HG03108 (cell line): ENCODE measurements around the gene PYY.

Experiments used
- ATAC-seq: cut with Tn5 transposase; IDR thresholded peaks from one replicate; pipeline ENCODE4 v1.9.1; 2021; ENCODE audit warnings: moderate library complexity; ENCODE audit not compliant: unreplicated experiment

PYY gene

DNA sequence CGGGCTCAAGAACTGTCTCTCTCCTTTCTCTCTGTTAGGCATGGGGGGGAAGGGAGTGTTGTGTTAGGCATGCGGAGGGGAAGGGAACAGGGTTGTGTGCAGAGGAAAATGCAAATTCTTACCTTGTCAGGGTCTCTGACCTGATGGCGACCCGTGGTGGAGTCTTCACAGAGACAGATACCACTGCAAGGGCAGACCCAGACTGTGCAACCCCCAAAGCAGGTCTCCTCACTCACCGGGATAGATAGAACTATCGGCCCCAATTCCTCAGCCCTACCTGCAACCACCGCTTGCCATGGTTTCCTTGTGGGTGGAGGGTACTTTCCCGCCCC is 36.8 kb downstream of the PYY start:
- ATAC-seq = no peak

DNA sequence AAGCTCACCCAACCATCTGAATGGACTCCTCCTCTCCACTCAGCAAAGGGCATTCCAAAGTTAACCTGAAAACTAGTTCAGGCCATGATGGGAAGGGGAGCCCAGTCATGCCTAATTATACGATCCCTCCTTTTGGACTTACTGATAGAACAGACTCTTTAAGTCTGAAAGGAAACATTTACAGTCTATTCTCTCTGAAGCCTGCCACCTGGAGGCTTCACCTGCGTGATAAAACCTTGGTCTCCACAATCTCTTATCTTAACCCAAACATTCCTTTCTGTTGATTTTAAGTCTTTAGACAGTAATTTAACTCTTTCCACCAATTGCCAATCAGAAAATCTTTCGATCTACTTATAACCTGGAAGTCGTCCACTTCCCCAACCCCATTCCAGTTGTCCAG is 37.4 kb downstream of the PYY start:
- ATAC-seq = no peak

DNA sequence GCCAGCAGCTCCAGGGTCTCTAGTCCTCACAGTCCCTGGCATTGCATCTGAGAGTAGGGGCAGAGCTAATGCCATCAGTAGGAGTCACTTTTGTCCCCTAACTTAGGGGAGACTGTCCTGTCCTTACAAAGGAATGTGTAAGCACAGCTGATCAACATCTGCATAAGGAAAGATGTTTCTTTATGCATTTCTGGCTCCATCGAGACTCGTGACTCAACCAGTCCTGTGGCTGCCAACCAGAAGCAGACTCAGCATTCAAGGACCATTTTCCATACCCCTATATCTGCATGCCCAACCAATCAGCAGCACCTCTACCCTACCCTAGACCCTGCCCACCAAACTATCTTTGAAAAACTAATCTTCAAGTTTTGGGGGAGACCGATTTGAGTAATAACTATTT is 38.2 kb downstream of the PYY start:
- ATAC-seq = no peak

DNA sequence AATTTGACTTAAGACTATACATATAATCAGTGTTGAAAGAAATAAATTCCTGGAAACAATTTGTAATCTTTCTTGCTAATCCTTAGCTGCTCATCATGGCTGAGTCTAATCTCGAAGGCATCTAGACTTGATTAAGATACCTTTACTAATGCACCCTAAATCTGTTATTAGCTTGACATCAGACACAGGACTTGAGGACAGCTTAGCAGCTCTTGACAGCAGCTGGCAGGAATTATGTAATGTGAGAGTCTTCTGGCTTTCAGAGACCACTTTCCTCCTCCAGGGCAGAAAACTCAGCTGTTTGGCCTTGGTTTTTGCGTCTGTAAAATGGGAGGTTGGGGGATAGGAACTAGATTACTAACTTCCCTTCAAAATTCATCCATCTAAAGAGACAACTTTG is 39.3 kb downstream of the PYY start:
- no peak for ATAC-seq

DNA sequence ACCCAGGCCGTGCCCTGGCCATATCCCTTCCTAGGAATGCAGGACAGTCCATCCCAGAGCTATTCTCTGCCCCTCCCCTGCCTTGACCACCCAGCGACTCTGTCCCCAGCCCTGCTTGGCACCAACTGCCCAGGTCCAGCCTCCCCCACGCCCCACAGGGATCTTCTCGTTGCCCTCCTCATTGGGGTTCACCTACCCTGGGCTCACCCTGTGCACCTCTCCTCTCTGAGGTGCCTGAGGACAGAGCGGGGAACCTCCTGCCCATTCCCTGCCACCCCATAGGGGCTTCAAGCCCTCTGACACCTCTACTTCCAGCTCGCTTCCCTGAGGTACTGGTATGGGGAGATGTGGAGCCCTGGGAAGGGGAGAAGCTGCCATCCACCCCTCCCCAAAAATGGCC is 40.2 kb downstream of the PYY start:
- ATAC-seq = no peak

DNA sequence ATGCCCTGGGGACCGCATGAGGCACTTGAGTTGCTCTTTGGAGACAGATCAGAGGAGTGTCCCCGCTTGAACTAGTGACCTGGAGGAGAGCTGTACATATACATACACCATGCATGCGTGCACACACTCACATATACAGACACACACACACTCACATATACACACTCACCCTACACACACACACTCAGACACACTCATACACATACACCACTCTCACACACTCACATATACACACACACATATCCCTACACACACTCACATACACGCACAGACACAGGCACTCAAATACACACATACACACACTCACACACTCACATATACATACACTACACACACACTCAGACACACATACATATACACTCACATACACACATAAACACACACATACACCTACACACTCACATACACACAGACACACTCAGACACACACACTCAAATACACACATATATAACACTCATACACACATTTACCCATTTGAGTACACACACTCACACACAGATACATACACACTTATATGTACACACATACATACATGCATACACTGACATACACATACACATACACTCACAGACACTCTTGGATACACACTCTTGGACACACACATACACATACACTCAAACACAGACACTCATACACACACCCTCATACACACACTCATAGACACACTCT is 41.0 kb downstream of the PYY start:
- ATAC-seq = no peak

DNA sequence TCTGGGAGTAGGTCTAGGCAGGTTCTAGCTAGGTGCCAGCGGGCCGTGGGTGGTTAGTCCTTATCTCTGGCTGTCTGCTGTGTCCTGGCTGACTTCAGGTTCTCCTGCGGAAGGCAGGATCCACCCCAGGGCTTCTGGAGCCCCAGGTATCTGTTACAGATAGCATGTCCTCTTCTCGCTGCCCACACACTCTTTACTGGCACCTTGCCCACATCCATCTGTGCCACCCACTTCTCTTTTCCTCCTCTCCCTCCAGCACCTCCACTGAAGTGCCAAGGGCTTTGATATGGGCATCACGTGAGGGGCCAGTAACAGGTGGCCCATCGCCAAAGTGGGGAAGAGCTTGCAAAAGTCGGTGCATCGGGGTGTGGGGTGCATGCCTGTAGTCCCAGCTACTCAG is 41.8 kb downstream of the PYY start:
- ATAC-seq = no peak

DNA sequence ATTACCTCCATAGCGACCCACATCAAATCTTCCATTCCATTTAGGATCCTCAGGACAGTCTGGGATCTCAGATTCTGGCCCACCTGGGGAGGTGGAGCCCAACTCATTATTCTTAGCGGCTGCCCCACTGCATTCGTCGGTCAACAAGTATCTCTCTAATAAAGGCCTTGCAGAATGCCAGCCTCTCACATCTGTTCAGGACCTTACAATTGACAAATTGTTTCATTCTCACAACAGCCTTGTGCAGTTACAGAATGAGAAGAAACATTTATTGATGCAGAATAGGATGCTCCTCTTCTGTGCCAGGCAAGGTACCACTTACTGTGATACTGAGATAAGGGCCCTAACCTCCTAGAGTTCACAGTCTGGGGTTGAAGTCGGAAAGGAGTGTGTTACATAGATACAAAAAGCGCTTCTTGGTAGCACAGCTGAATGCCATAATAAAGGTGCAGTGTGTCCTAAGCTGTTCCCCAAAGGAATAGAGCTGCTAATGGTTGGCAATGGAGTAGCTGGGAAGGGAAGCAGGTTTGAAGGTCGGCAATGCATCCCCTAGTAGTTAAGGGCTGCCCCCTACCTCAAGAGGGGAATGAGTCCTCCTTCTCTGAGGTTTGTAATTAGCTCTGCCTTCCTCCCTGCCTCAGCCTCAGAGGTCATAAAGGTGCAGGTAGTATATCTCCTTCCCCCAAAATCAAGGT is 44.1 kb downstream of the PYY start:
- ATAC-seq = no peak

DNA sequence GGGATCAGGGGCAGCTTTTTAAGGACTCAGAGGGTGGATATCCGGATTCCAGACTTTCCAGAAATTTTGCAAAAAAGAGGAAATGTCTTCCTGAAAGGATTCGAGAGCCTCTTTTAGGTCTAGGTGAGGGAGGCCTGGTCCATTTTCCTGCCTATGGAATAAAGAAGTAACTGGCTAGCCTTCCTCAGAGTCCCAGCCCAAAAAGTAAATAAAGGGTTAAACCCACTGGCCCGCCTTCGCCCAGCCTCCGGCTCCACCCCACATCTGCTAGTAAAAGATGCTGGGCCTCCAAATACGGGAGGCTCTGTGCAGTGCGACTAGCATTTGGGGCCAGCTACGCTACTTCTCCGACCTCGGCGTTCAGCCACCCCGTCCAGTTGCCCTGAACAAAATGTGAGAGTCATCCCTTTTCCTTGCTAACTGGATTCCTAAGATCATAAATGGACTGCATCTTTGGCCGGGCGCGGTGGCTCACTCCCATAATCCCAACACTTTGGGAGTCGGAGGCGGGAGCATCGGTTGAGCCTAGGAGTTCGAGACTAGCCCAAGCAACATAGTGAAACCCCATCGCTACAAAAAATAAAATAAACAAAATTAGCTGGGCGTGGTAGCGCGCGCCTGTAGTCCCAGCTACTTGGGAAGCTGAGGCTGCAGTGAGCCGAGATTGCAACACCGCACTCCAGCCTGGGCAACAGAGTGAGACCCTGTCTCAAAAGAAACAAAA is 45.6 kb downstream of the PYY start:
- ATAC-seq = no peak

DNA sequence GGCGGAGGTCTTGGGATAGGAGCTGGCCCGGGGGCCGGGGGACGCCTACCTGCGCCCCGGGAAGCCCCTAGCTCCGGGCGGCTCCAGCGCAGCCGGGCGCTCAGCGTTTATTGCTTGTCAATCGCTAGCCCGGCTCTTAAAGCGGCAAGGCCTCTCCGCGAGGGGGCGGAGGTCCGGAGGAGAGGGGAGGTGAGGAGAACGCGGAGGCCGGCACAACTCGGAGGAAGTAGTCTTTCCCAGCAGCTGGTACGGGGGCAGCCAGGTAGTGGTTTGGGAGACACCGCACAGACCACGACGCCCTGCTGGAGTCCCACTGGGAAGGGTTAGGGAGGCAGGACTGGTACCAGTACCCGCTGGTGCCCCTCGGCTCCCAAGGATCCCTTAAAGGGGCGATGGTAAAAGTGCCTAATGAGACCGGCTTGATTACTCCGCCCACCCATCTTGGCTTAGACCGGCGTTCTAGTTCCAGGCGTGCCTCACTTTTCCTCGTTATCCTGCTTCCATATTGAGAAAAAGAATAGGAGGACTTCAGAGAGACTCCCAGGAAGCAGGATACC is 46.2 kb downstream of the PYY start, which contains the start of gene MPP2:
TSS of gene MPP2 (minus strand) at position 112 of the 557 bp plus-strand sequence. CDS start 3,076 bp downstream, outside the sequence.
- ATAC-seq = no peak

DNA sequence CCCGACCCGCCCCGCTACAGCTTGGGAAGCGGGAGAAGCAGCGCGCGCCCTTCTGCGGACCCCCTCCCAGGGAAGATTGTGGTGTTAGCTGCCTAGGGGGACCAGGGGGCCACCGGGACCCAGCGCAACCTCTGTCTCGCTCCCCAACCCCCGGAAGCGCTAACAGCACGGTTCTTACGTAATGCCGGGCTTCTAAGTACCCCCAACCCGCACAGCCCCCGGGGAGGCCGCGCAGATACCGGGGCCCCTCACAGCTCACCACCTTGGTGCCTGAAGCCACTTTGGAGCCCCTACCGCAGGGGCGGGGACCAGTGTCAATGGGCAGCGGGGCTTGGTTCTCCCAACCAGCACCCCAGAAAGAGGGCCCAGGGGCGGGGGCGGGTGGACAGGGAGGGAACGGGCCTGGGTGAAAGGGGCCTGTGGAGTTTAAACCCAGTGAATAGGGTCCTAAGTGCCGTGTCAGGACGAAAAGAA is 46.8 kb downstream of the PYY start:
- no peak for ATAC-seq

DNA sequence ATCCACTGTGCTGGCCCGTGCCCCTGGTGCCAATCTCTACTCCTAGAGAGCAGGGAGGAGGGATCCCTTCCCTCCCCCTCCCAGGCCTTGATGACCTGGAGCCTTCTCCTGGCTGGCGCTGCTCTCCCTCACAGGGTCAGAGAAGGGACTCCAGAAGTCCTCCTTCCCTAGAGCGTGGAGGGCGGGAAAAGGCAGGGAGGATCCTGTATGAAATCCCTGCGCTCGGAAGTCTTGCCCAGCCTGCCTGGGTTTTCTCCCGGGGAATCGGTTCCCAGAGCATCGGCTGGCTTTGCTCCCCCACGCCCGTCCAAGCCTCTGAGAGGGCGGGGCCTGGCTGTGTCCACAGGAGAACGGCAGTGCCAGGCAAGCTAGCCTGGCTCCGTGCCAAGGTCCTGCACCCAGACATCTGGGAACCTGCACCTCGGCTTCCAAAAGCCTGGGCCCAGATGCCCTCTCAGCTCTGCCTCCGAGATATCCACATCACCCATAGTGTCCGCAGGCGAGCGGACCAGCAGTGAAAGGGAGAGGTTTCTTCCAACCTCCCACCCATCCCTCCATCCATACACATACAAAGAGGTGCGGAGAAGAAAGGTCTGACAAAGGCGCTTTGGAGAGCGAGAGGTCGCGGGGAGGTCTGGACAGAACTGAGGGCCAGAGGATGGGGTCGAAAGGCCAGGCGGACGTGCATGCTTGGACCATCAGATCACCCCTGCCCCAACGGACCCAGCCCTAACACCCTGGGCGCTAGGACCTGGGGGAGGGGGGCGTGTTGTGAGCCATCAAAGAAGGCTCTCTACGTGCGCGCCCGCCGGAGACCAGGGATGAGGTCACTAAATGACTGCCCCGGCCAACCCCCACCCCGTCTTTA is 47.5 kb downstream of the PYY start:
- ATAC-seq = no peak

DNA sequence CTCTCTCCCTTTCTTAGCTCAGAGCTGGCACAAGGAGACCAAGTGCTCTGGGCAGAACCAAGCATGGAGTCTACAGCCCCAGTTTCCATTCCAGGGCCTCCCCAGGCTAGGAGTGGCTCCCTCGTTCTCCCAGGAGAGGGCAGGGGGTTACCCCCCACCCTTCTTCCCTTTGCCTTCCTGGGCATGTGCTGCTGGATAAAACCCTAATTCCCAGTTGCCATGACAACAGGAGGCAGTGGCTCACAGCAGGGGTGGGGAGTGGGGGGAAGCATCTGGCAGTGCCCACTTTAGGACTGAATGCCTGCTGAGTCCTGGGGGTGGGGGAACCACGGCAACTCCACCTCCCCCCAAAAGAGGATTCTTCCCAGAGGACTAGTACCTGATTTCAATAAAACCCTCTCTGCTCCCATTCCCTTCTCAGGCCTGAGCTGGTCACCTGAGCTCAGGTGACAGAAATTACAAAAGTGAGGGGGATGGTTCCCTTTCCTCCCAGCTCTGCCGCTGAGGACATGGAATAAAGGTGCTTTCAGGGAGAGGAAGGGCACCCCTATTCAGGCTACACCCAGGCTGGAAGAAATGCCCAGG is 48.2 kb downstream of the PYY start:
- ATAC-seq = no peak
